Bone marrow (tissue), 2 donors: ENCODE measurements around the gene FHDC1.

Source experiments
- DNase-seq, 2 donors: peaks; one replicate each; lab custom pipeline; 2025; lab: John Stamatoyannopoulos, UW

FHDC1 gene

GRCh38 chr4:152957437-152958171, 21.5 kb downstream of the FHDC1 start:
- no peak for DNase-seq

GRCh38 chr4:152959080-152959479, 23.0 kb downstream of the FHDC1 start:
- no peak for DNase-seq

GRCh38 chr4:152960082-152960481, 24.0 kb downstream of the FHDC1 start:
- no peak for DNase-seq

GRCh38 chr4:152961014-152961772, 25.1 kb downstream of the FHDC1 start:
- no peak for DNase-seq

- no peak for DNase-seq
These were observed 25.6 kb downstream of the FHDC1 start for GRCh38 chr4:152961773-152962115.

GRCh38 chr4:152962150-152962549, 26.0 kb downstream of the FHDC1 start:
- DNase-seq: no peak

GRCh38 chr4:152964335-152964734, 28.2 kb downstream of the FHDC1 start:
- no peak for DNase-seq

- DNase-seq: no peak
These were observed 29.5 kb downstream of the FHDC1 start for GRCh38 chr4:152965611-152966010.

GRCh38 chr4:152967907-152968306, 31.8 kb downstream of the FHDC1 start:
- DNase-seq: no peak

GRCh38 chr4:152968806-152969394, 32.8 kb downstream of the FHDC1 start:
- no peak for DNase-seq

GRCh38 chr4:152970102-152970820, 34.1 kb downstream of the FHDC1 start:
- no peak for DNase-seq

- DNase-seq: no peak
These were observed 34.9 kb downstream of the FHDC1 start for GRCh38 chr4:152971053-152971452.

- DNase-seq: no peak
These were observed 36.9 kb downstream of the FHDC1 start for GRCh38 chr4:152972821-152973628.

GRCh38 chr4:152973629-152974467, 37.7 kb downstream of the FHDC1 start:
- DNase-seq: no peak

- no peak for DNase-seq
These were observed 38.6 kb downstream of the FHDC1 start for GRCh38 chr4:152974468-152975379.

GRCh38 chr4:152975380-152976211, 39.5 kb downstream of the FHDC1 start:
- DNase-seq: no peak

GRCh38 chr4:152976212-152976761, 40.2 kb downstream of the FHDC1 start:
- DNase-seq: no peak

GRCh38 chr4:152979731-152980330, 43.7 kb downstream of the FHDC1 start:
- no peak for DNase-seq
